Kidney tubule cell (primary cell): ENCODE measurements around the gene NEMP2.

Experiments used
- DNase-seq: peaks from one replicate; pipeline ENCODE4 v3.0.0-alpha.2; 2018; ENCODE audit warnings: low spot score

The NEMP2 gene

GRCh38 chr2:190554357-190555006, 20.0 kb upstream of the NEMP2 start:
- DNase-seq = no peak

GRCh38 chr2:190553254-190553653, 18.7 kb upstream of the NEMP2 start:
- DNase-seq = no peak

DNA sequence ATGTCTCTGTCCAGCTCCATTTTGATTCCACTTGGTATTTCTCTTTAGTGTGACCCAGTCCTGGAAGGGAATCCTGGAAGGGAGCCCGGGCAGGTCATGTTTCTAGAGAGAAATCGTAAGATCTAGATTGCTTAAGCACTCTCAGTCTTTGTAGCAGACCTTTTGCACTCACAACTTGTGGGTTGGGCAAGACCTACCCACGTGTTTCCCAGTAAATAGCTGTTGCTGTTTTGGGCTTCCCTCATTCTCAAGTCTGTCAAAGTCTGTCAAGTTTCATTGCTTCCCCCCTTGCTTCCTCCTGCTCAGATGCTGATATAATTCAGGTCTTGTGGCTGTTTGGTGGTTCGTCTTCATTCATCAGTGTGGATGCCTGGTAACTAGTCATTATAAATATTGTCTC, 17.4 kb upstream of the NEMP2 start:
- no peak for DNase-seq

- no peak for DNase-seq
These were observed 15.6 kb upstream of the NEMP2 start for GRCh38 chr2:190550137-190550536.

- DNase-seq = peak; percentile 33
These were observed 13.4 kb upstream of the NEMP2 start for GRCh38 chr2:190547886-190548285.

GRCh38 chr2:190546734-190547133, 12.2 kb upstream of the NEMP2 start:
- no peak for DNase-seq

GRCh38 chr2:190545555-190546385, 11.2 kb upstream of the NEMP2 start:
- DNase-seq = no peak

DNA sequence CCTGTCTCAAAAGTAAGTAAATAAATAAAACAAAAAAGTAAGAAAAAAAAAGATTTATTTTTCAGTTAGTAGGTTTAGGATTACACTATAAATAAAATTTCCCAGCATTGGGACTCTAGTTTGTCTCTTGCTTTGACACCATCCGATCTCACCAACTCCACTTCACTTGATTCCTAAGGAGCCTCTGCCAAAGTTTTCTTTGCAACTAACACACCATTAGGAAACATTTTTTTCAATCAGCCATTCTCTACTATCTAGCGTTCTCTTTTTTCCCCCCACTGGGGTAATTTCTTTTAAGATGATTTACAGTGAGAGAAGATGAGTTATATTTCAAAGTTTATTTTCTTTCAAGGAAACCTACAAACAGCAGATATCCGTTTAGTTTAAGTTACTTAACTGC, 10.6 kb upstream of the NEMP2 start:
- DNase-seq = no peak

GRCh38 chr2:190540048-190540447, 5.5 kb upstream of the NEMP2 start:
- DNase-seq = no peak

- no peak for DNase-seq
These were observed 3.7 kb upstream of the NEMP2 start for GRCh38 chr2:190538201-190538600.

DNA sequence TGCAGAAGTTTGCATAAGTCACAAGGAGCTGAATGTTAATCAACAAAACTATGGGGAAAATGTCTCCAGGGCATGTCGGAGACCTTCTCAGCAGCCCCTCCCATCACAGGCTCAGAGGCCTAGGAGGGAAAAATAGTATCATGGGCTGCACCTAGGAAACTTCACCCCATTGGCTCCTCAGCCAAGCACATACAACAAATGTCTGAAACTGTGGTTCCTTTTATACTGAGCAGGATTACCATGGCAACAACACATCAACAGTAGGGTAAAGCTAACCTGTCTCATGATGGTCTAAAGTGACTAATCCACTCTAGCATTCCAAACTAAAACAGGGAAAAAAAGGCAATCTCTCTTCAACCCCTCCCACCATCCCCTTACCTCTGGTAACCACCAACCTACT, 3.2 kb upstream of the NEMP2 start:
- DNase-seq = peak; percentile 60

- no peak for DNase-seq
These were observed 1.1 kb upstream of the NEMP2 start for GRCh38 chr2:190535586-190535985.

DNA sequence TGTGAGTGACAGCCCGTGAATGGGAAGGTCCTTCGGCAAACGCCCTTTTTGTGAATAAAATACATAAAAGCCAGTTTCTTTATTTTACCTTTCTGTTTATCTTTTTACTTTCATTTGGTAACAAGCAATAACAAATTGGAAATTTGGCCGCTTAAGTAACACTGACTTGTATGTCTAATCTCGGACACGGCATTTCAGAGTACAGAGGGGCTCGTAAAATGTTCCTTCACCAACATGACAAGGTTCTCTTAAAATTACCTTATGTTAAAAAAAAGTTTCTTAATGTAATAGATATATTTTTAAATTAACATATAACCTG, 558 bp upstream of the NEMP2 start:
- DNase-seq = no peak

- DNase-seq = no peak
These were observed 583 bp downstream of the NEMP2 start for GRCh38 chr2:190533968-190534309.

DNA sequence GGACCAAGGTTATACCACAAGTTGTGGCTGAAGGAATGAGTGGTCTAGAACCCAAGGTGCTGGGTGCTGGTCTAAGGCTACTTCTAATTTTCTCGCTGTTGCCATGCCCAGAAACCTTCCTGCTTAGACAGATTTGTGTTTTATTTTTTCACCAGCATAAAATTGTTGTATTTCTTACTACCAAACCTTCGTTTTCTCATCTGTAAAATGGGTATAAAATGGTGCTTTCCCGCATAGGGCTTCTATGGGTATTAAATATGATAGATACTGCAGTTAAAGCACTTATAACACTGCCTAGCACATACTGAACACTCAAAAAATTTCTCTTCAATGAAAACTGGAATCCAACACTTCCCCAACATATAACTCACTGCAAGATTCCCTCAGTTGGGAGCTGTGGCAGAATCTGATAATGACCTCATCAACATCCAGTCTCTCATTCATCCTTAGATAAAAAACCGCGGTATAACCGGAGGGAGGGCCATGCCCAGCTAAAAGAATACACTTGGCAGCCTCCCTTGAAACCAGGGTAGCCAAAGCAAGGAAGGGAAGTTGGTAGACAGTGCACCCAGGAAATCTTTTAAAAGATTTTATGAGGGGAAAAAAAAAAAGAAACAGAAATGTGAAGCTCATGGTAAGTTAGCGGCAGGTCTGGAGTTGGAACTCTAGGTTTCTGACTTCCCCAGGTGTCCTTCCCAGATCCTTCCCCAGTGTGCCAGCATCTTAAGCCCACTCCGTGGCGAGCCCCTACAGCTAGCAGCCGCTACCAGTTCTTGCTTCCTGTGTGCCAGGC, 1.2 kb downstream of the NEMP2 start:
- peak; percentile 25 for DNase-seq

DNA sequence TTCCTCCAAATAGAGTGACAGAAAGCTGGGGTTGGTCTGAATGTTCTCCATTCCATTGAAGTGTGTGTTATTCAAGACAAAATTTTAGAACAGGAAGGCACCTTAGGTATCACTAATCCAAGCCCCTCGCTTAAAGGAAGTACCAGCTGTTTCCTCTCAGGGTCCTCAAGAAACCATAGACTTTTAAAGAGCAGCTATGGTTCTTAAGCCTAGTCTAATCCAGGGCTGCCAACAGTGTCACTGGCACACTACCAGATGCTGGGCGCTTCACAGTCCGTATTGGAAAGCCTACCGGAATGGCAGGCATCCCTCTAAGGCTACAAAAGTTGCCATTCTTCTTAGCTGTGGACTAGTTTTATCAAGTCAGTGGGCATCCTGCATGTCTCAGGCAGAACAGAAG, 1.9 kb downstream of the NEMP2 start:
- no peak for DNase-seq

DNA sequence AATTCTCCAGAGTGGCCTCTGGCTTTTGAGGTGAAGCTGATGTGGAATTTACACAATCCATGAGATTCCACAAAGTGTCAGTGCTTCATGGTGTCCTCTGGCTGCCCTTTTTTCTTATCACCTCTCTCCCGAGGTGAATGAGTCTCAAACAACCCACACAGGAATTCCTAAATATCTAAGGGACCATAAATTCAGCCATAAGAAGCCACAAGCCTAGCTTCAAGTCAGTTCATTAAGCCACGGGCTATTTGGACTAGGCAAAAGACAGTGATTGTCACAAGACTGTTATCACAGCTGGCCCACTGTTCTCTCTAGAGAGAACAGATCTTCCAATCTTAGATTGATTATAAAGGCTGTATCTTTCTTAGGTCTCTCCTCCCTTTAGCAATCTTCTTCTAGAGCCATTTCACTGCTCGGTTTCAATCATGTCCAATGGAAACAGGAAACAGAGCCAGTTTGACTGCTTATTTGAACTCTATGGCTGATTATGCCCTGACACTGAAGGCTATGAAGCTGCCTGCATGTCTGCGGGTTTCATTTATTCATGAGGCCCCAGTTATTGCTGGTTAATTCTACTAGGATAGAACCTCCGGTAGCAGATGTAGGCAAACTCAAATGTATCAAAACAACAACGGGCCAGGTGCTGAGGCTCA, 4.1 kb downstream of the NEMP2 start:
- DNase-seq = no peak

GRCh38 chr2:190529486-190530247, 4.9 kb downstream of the NEMP2 start:
- no peak for DNase-seq

DNA sequence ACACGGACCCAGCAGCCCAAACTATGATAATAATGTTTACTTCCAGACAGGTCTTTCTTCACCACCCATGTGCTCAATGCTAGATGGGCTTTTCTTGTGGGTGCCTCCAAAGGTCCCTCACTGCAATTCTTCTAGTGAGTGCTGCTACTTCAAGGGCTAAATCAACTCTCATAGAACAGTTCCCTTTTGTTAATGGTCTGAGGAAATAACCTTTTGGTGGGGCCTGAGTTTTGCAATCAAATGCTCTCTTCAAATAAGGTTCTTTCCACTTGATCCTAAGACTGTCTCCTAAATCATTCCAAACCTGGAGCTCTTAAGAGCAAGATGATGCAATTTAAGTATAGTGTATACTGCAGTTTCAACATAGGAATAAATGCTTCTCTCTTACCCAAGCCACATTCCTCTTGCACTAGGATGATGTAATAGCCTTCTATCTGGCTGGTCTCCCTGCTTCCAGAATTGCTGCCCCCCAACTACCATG, 6.0 kb downstream of the NEMP2 start:
- no peak for DNase-seq

DNA sequence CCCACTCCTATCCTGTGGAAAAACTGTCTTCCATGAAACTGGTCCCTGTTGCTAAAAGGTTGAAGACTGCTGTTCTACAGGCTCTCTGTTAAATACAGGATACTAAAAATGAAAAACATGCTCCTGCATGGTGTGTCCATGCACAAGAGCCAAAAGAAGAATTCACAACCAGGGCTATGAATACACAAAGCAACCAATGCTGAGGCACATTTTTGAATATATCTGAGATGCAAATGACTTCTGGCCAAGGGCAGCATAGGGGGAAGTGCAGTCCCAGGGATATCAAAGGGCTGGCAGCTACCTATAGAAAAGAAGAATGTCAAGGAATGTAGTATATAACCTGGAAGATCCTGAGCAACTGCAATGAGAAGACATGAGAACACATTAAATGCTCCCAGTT, 6.6 kb downstream of the NEMP2 start:
- no peak for DNase-seq

- DNase-seq = no peak
These were observed 7.3 kb downstream of the NEMP2 start for GRCh38 chr2:190527214-190527613.
